ENCODE results near the gene KLHL21. TPM values are rescaled to one million over a fixed set of nuclear protein-coding genes. Genes with fewer than 3 reads are reported as not detected.

KLHL21 gene
- total RNA-seq, 1 experiment from 2014 or later: 38.0 TPM

DNA sequence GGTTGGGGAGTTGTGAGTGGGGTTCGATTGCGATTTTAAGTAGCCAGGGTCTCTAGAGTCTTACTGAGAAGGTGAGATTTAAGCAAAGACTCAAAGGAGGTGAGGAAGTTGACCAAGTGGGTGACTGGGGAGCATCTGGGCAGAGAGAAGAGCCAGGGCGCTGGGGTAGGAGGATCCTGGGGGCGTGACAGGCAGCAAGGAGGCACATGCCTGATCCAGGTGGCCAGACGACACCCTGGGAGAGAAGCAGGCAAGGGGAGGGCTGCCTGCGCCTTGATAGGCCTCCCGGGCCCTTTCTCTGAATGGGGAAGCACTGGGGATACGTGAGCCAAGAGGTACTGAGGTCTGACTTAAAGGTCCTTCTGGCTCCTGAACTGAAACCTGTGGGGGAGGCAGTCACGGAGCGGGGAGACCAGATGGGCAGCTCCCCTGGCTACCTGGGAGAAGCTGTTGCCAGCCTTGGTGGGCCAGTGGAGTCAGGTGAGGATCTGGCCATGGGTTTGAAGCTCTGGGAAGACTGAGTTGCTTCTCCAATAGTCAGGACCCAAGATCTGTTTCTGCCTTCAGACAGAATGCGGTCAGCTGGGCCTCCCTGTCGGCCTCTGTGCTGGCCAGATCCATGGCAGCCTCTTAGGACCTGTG lies 17.5 kb downstream of the KLHL21 start:
- no peak overlapping the region for H3K27ac ChIP-seq (ENCODE audit: low read depth, low read length, poor library complexity, severe bottlenecking)
- ChIA-PET POLR2A (ENCODE audit: low non-redundant PET) (no interaction called here), CTCF (no interaction called here)
- DNase-seq (ENCODE audit: low spot score): no peak
- H3K4me1 ChIP-seq (ENCODE audit: insufficient read depth, low read length, poor library complexity, severe bottlenecking): peaks cover 10% of the 10 kb centered on the region
- peaks cover 27% of the 10 kb centered on the region for H3K36me3 ChIP-seq (ENCODE audit: insufficient read depth, low read length, poor library complexity, severe bottlenecking)
- intact Hi-C loops (cut with micrococcal nuclease; ENCODE audit: unreplicated experiment): no loop called here
- BruUV-seq (replicated peaks): no TSS peak
- no peak overlapping the region for H3K4me3 ChIP-seq (ENCODE audit: low read depth, low read length, poor library complexity, severe bottlenecking)
- TF ChIP-seq EZH2 (IDR thresholded peaks at IDR 0.05; ENCODE audit: borderline replicate concordance, low read depth, low read length, poor library complexity, severe bottlenecking): no peak
- TF ChIP-seq, protein P1, sequence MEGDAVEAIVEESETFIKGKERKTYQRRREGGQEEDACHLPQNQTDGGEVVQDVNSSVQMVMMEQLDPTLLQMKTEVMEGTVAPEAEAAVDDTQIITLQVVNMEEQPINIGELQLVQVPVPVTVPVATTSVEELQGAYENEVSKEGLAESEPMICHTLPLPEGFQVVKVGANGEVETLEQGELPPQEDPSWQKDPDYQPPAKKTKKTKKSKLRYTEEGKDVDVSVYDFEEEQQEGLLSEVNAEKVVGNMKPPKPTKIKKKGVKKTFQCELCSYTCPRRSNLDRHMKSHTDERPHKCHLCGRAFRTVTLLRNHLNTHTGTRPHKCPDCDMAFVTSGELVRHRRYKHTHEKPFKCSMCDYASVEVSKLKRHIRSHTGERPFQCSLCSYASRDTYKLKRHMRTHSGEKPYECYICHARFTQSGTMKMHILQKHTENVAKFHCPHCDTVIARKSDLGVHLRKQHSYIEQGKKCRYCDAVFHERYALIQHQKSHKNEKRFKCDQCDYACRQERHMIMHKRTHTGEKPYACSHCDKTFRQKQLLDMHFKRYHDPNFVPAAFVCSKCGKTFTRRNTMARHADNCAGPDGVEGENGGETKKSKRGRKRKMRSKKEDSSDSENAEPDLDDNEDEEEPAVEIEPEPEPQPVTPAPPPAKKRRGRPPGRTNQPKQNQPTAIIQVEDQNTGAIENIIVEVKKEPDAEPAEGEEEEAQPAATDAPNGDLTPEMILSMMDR (conservative IDR thresholded peaks at IDR 0.05; ENCODE audit: low read depth, low read length): no peak
- no peaks in the 10 kb centered on the region for H3K9me3 ChIP-seq (ENCODE audit: low read depth, low read length, poor library complexity, severe bottlenecking)
- no peaks in the 10 kb centered on the region for H3K27me3 ChIP-seq (replicated peaks; ENCODE audit: insufficient read depth, low read depth, low read length, poor library complexity)

DNA sequence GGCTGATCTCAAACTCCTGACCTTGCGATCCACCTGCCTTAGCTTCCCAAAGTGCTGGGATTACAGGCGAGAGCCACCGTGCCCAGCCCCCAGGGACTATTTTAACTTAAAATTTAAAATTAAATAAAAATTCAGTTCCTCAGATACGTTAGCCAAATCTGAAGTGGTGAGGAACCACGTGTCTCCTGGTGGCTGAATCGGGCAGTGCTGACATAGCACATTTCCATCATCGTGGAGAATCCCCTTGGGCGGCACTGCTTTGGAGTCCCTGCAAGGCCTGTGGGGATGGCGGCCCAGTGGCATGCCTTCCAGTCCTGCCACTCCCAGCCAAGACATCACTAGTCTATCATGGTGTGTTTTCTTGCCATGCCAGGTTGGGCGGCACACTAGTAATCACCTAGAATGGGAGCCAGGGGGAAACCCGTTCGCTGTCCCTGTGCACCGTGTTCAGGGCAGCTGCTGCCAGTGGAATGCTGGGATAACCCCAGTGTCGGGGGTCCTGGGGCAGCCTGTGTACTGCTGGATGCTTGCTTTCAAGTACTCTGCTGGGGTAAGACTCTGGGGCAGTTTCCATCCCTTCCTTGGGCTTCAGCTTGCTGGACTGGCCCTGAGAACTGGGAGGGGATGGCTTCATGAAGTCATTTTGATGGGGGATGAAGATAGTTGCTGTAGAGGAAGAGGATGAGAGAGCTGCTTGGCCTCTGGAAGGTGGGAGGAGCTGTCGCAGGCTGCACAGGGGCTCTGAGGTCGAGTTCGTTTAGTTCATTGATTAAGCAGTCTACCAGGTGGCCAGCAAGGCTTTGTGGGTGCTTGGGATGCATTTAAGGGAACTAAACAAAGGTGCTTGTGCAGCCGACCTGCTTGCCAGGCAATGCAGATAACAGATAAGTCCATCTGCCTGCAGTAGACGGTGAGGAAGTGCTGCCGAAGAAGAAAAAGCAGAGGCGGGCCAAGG lies 18.3 kb downstream of the KLHL21 start:
- no TSS peak for BruUV-seq (replicated peaks)

DNA sequence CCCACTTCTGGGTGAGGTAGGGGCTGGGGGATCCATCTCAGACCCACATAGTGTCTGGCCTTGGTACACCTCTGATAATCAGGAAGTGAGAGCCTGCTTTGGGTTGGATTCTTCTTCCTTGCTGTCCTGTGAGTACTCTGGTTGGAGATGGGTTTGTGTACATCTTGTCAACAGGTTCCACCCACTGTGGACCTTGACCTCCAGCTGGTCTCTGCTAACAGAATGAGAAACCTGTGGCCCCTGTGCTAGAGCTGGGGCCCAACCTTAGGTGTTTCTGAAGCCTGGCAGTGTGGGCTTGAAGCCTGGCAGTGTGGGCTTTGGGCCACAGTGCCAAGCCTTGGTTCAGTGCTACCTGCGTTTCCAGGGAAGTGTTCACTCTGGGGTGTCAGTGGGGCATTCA lies 20.3 kb downstream of the KLHL21 start:
- no TSS peak for BruUV-seq (replicated peaks)
- H3K27me3 ChIP-seq (replicated peaks; ENCODE audit: insufficient read depth, low read depth, low read length, poor library complexity): no peaks in the 10 kb centered on the region
- ChIA-PET CTCF (no interaction called here), POLR2A (ENCODE audit: low non-redundant PET) (no interaction called here)
- no peak for DNase-seq (ENCODE audit: low spot score)
- H3K36me3 ChIP-seq (ENCODE audit: insufficient read depth, low read length, poor library complexity, severe bottlenecking): peaks cover 3% of the 10 kb centered on the region
- no peaks in the 10 kb centered on the region for H3K9me3 ChIP-seq (ENCODE audit: low read depth, low read length, poor library complexity, severe bottlenecking)
- intact Hi-C loops (cut with micrococcal nuclease; ENCODE audit: unreplicated experiment): no loop called here
- H3K4me1 ChIP-seq (ENCODE audit: insufficient read depth, low read length, poor library complexity, severe bottlenecking): peaks cover 14% of the 10 kb centered on the region
- TF ChIP-seq EZH2 (IDR thresholded peaks at IDR 0.05; ENCODE audit: borderline replicate concordance, low read depth, low read length, poor library complexity, severe bottlenecking): no peak
- TF ChIP-seq, protein P1 (conservative IDR thresholded peaks at IDR 0.05; ENCODE audit: low read depth, low read length): no peak
- H3K27ac ChIP-seq (ENCODE audit: low read depth, low read length, poor library complexity, severe bottlenecking): no peak overlapping the region
- no peak overlapping the region for H3K4me3 ChIP-seq (ENCODE audit: low read depth, low read length, poor library complexity, severe bottlenecking)

More for the DNA sequence above, 18.3 kb downstream of the KLHL21 start:
- Histone ChIP-seq H3K27ac (ENCODE audit: low read depth, low read length, poor library complexity, severe bottlenecking) (no peak overlapping the region), H3K9me3 (ENCODE audit: low read depth, low read length, poor library complexity, severe bottlenecking) (no peaks in the 10 kb centered on the region), H3K36me3 (ENCODE audit: insufficient read depth, low read length, poor library complexity, severe bottlenecking) (peaks cover 19% of the 10 kb centered on the region), H3K4me1 (ENCODE audit: insufficient read depth, low read length, poor library complexity, severe bottlenecking) (peaks cover 11% of the 10 kb centered on the region), H3K27me3 (replicated peaks; ENCODE audit: insufficient read depth, low read depth, low read length, poor library complexity) (no peaks in the 10 kb centered on the region), H3K4me3 (ENCODE audit: low read depth, low read length, poor library complexity, severe bottlenecking) (no peak overlapping the region)
- POLR2A ChIA-PET (ENCODE audit: low non-redundant PET): no interaction called here
- intact Hi-C loops (cut with micrococcal nuclease; ENCODE audit: unreplicated experiment): no loop called here
- DNase-seq (ENCODE audit: low spot score): peak; percentile 35
- CTCF ChIA-PET: no interaction called here
- TF ChIP-seq, protein P1 (conservative IDR thresholded peaks at IDR 0.05; ENCODE audit: low read depth, low read length): 0 out of 2 replicates have a peak, but pooled peaks have one; percentile 10
- no peak for TF ChIP-seq EZH2 (IDR thresholded peaks at IDR 0.05; ENCODE audit: borderline replicate concordance, low read depth, low read length, poor library complexity, severe bottlenecking)

Measured in A673 (cell line).